AG20443 (cell line): ENCODE measurements around the gene FGD2.
"Not testable (repeated sequence)": the region's sequence is repeated elsewhere in the genome, so short reads cannot be mapped to it uniquely, and the experiment has no call there.

ENCODE experiments used
- DNase-seq: peaks from one replicate; pipeline ENCODE4 v3.0.0; 2012; ENCODE audit warnings: low spot score, mixed read lengths

The FGD2 gene

DNA sequence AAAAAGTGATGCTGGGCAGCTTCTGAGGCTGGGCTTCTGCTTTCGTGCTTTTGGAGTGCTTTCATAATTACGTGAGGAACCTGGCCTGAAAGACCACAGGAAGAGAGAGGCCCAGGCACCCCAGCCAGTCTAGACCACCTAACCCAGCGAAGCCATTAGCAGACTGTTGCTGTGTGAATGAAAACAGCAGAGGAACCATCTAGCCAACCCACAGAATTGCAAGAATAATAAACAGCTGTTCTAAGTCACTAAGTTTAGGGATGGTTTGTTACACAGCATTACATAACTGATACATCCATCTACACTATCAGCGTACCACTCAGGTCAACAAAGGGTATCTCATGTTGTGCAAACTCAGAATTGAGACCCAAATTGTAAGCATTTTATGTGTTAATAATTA lies 34.5 kb downstream of the FGD2 start:
- DNase-seq, result no peak

DNA sequence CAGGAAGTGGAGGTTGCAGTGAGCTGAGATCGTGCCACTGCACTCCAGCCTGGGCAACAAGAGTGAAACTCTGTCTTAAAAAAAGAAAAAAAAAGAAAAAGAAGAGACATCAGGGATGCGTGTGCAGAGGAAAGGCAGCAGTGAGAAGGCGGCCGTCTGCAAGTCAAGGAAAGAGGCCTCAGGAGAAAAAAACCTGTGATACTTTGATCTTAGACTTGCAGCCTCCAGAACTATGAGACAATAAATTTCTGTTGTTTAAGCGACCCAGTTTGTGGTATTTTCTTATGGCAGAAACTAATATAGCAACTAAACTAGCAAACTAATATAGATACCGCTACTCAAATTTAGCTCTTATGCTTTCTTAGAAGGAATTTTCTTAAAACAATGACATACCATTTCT lies 36.1 kb downstream of the FGD2 start:
- no peak for DNase-seq

DNA sequence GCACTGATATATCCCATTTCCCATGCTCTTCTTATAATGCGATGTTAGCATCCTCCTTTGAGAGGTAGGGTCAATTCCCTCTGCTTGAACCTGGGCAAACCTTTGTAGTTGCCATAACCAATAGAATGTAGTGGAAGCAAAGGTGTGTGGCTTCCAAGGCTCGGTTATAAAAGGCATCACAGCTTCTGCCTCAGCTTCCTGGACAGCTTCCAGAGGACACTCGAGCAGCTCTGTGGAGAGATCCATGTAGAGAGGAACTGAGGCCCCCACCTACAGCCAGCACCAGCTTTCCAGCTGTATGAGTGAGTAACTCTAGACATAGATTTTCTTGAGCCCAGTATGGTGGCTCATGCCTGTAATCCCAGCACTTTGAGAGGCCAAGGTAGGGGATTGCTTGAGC lies 36.7 kb downstream of the FGD2 start:
- DNase-seq, result no peak

DNA sequence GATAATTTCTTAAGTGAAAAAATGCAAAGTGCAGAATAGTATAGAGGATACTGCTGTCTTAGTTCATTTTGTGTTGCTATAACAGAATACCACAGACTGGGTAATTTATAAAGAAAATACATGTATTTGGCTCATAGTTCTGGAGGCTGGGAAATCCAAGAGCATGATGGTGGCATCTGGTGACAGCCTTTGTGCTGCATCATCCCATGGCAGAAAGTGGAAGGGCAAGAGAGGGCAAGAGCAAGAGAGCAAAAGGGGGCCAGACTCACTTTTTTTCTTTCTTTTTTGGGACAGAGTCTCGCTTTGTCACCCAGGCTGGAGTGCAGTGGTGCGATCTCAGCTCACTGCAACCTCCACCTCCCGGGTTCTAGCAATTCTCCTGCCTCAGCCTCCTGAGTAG lies 37.6 kb downstream of the FGD2 start:
- not testable (repeated sequence) for DNase-seq

DNA sequence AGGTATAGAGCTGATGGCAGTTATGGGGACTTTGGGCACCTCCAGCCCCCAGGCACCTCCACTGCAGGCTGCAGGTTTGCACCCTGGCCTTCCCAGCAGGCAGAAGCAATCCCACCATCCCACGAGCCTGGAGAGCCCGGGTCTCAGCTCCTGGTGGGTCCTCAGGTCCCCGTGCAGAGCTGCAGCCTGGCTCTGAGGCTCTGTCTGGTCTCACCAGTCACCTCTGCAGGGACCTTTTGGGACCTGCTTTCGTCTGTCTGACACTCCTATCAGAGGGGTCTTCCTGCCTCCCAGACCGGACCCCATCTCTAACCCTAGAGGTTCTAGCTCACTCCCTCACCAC lies 41.9 kb downstream of the FGD2 start:
- no peak for DNase-seq

DNA sequence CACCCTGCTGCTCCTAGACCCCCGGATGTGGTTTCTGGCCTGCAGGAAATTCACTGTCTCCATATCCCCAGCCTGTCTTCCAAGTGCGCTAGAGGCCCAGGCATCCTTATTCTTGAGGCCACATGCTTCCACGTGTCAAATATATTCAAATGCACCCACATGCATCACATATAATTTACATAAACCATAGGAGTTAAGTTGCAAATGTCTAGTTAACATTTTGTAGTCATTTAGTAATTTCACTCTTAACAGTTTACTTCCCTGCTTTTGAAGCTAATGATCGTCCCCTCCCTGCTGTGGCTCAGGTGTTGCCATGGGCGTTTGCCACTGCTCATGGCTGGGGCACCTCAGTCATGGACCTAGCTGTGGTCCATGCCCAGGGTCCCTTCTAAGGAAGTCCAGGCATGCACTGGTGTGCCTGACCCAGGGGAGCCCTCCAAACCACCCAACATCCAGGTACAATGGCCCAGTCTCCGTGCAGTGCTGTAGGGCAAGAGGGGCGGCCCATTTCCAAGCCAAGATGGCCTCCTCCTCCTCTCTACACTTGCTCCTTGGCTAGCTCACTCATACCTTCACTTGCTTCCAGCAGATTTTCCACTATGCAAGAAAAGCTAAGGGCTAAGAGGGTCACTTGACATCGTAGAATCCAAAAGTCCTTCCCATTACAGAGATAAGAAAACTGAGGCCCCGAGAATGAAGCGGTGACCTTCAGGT lies 42.4 kb downstream of the FGD2 start:
- no peak for DNase-seq

DNA sequence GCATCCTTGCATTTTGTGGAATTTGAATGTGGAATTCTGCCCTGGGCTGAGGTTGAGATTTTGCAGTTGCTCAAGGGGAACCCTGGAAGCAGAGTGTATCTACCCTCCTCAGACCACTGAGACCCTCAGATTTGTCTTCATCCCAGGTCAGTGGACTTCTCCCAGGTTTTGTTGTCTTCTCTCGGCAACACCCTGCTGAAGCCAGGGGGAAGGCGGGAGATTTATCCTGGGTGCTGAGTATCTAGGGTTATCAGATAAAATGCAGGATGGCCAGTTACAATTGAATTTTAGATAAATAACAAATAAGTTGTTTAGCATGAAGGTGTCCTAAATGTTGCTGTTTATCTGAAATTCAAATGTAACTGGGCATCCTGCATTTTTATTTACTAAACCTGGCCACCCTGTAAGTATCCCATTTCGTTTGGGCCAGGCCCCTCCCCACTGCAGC lies 43.0 kb downstream of the FGD2 start:
- DNase-seq, result no peak

DNA sequence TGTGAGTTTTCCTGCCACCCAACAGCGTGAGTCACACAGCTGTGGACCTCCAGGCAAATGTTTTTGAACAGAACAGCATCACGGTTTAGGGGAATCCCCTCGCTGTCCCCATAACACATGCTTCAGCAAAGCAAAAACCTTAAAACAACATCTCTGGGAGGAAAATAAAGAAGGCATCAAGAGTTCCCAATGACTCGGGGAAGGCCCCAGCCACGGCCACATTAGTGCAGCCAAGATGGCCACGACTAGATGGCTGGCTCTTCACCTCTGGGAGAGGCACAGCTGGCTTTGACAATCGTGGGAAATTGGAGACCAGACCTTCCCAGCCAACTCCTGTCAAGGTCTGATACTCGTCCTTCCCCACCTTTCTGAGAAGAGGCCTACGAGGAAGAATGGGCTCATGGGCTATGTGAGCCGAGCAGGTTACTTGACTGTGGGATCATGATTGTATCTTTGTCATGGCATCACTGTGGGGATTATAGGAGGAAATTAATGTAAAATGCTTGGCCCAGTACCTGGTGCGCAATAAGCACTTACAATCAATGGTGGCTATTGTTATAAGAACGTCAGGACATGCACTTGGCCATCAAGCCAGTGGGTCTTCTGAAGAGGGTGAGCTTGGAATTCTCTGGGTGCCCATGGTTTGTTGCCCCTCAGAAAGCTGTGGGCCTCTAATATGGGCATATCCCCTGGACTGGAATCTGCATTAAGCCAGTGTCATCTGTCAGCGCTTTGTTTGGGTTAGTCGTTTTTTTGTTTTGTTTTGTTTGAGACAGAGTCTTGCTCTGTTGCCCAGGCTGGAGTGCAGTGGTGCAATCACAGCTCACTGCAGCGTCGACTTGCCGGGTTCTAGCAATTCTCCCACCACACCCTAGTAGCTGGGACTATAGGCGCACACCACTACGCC lies 43.6 kb downstream of the FGD2 start:
- peak; percentile 79 for DNase-seq

DNA sequence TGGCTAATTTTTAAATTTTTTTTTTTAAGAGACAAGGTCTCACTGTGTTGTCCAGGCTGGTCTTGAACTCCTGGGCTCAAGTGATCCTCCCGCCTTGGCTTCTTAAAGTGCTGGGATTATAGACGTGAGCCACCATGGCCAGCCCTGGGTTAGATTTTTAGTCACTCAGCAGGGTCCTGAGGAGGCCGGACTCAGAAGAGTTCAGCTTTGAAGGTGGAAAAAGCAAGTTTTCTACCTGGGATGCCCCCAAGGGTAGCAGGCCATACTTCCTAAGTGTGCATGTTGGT lies 44.2 kb downstream of the FGD2 start:
- DNase-seq, result no peak

DNA sequence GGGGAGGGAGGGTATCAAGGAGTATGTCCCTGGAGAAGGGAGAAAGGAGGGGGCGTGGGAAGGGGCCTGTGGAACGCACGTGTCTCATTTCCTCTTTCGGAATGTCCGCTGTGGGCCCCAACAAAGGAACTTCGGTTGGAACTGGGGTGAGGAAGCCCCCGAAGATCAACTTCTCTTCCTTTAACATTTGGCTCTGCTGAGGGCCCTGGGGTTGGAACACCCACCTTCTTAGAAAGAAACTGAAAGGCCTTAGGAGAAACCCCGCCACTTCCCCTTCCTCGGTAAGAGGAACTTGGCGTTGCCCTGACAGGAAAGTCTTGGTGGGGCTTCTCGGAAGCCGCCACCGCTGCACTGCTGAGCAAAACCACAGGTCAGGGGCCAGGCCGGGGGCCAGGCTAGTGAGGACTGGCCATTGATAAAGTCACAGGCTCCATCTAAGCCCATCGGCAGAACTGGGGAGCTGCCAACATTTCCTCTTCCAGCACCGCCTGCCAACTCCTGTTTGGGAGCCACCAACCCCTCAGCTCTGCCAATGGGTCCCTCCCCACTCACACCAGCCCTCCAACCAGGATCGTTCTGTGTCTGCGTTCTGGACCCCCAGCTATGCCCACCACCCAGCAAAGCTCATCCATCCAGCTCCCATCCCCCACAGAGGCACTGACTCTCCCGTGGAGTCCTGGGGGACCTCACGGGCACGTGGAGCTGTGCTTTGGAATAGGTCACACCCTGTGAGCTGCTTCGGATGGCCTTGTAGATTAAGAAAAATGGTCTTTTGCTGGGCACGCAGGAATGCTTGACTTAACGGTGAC lies 44.8 kb downstream of the FGD2 start:
- no peak for DNase-seq

DNA sequence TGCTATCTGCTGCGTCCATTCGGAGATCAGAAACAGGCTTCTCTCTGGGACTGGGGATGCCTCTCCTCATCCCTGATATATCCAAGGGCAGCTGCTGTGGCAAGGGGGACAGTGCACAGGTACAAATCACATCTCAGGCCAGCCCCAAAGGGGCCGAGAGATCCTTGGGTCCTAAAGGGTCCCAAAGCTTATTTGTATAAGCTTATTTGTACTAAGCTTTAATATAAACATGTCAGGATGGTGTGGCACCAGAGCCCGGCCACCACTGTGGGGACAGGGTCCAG lies 45.3 kb downstream of the FGD2 start:
- no peak for DNase-seq

DNA sequence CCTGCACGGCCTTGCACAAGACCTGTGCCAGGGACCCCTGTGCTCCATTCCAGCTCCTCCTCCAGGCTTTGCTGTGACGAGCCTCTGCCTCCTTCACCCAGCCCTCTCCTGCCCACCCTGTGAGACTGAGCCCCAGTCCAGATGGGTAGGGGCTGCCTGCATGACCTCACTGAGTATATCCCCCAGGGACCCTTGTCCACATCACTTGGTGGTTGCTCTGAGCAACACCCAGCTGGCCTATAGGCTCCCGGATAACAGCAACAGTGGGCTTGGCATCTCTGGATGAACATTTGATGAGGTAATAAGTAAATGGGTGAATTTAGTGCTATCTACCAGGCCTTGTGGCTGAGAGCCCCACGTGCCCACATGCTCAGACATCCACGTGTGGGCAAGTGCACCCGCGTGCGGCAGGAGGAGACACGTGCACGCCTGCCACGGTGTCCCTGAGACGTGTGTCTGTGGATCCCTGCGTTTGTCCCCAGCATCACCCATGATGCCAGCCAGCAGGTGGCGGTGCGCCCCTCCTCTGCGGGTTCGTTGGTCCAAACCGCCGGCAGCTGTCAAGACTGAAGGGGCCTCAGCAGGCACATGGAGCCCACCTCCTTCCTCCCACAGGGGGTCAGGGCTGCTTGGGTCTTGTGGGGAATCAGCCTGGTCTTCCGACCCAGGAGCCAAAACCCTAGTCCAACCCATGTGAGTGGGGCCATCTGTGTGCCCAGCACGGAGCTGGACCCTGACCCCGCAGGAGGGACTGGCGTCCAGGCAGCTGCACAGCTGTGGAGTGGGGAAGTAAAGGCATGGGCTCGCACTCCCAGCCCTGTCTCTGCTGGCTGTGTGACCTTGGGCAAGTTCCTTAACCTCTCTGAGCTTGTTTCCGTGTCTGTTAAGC lies 45.9 kb downstream of the FGD2 start:
- peak; percentile 88 for DNase-seq

DNA sequence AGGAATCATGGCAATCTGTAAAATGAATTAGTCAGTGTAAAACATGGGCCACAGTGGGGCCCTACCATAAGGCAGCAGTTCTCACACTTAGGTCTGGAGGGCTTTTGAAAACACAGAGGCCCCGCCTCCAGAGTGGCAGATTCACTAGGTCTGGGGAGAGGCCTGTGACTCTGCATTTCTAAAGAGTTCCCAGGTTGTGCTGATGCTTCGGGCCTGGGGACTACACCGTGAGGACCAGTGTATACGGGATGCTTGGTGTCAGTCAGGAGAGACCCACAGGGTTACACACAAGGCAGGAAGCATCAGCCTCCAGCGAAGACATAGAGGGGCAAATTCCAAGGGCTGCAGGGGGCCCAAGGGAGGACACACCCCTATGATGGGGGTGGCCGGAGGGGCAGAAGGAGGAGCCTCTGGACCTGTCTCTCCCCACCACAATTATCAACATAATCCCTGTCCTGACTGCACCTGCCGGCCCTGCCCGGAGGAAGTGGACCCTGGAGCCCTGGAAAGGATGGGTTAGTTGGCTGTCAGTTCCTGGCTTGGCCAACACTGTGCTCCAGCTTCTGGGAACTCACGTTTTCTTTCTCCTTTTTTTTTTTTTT lies 46.7 kb downstream of the FGD2 start:
- DNase-seq, result no peak

DNA sequence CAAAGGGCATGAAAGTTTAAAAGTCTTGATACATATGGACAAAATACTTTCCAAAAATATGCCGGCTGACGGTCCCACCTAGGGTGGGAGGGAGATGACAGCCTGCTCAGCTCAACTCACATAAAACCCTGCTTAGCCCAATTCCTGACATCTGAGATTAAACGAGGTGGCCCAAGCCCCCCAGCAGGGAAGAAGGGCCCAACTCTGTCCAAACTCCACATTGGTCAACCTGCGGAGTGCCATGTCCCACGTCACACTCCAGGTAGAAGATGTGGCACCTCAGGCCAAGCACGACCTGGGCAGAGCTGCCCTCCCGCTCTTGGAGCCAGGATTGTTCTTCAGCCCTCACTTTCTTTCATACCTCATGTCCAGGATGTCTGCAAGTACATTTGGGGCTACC lies 48.2 kb downstream of the FGD2 start:
- DNase-seq, result no peak

DNA sequence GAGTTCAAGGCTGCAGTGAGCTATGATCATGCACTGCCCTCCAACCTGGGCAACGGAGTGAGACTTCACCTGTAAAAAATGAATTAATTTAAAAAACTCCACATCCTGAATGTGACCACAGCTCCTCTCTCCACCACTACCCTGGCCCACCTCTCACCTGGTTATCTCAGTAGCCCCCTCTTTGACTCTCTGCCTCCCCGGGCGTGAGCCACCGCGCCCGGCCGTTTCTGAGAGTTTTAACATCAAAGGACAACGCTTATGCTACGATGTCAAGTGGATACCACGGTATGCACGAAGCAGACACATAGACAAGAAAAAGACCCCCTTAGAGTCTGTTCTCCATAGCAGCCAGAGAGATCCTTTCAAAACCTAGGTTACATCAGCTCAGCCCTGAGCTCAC lies 48.7 kb downstream of the FGD2 start:
- no peak for DNase-seq

DNA sequence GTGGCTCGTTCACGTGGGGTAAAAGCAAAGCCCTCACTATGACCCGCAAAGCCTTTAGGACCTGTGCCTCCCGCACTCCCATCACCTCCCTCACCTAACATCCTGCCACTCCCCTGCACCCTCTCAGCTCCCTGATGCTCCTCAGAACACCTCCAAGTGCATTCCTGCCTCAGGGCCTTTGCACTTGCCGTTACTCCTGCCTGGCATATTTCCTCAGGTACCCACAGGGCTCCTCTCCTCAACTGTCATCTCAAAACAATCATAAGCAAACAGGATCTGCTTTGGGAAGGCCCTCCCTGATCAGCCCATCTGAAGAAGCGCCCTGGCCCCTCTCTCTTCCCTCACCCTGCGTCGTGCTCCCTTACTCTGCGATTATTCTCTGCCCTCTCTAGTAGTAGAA lies 49.1 kb downstream of the FGD2 start:
- no peak for DNase-seq

DNA sequence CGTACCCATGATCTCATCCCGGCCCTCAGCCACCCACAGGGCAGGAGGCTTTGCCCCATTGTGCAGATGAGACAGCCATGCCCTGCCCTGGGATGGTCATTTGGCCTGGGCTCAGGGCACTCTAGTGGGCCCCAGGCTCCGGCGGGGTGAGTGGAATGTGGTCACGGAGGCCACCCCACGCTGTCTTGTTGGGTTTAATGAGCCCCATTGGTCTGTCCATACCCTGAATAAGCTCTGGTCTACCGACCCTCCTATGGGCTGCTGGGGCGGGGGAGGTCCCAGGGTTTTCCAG lies 50.6 kb downstream of the FGD2 start:
- DNase-seq, result no peak

DNA sequence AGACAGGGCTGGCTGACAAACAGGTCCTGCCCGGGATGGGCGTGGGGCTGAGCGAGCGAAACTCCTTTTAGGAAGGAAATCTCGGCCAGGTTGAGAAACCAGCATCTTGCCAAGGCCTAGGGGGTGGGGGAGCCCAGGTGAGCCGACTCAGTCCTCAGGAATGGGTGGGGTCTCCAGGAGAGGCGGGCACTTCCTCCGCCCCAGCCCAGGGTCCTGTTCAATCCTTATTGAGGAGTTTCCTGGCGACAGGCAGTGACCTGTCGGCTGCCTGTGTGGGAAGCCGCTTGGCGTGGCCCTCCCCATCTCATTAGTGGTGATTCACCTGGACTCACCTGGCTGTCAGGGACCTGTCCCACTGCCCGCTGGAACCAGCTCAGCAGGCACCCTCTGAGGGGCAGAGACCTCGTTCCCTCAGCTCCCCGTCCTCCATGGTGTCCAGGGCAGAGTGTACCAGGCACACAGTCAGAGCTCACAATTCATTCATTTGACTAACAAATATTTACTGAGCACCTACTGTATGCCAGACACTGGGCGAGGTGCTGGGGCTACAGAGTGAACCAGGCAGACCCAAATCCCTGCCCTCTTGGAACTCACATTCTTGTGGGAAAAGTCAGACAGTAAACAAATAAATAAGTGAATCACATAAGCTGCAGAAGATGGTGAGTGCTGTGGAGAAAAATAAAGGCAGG lies 51.1 kb downstream of the FGD2 start:
- peak; percentile 45 for DNase-seq

DNA sequence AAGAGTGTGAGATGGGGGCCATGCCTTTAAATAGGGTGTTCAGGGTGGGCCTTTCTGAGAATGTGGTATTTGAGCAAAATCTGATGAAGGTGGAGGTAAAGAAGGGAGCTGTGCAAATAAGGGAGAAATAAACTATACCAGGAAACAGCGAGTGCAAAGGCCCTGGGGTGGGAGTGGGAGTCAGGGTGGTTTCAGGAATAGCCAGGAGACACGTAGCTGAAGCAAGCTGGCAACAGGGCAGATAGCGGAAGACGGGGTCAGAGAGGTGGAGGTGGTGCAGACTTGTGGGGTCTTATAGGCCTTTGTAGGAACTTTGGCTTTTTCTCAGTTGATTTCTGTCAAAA lies 51.6 kb downstream of the FGD2 start:
- no peak for DNase-seq

DNA sequence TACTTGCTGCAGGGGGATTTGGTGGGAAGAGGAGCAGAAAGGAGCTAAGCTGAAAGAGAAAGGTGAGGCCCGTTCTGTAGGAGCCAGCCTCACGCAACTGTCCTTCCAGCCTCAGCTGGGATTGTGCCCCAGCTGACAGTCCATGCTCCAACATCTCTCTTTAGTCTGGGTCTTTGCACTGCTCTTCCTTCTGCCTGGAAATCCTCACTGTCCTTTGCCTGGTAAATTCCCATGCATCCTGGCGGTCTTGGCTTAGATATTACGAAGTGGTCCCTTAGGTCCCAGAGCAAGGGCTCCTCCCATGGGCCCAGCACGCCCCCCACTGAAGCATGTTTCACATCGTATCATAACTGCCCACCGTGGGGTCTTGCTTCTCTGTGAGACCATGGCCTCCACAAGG lies 52.2 kb downstream of the FGD2 start:
- no peak for DNase-seq

DNA sequence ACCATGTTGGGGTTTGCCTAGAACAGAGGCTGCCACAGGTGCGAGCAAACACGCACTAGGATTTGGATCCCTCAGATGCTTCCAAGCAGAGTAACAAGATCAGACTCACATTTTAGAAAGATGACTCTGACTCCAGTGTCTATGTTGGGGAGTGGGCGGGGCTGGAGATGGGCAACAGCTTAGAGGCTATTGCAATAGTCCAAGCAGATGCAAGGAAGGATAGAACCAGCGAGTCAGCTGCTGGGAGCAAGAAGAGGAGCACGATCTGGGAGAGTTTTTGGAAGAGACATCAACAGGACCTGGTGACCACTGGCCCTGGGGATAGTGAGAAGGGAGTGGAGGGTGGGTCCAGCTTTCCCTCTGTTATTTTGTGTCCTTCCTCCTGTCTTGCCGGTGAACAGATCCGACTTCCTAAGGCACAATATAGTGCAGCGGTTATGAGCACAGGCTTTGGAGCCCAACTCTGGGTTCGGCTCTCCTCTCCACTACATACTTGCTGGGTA lies 52.7 kb downstream of the FGD2 start:
- DNase-seq, result peak; percentile 61
